HEK293 (cell line): ENCODE measurements around the gene PZP.

Experiments used
- CTCF ChIA-PET: fragments of 350-600 bp; formaldehyde crosslinking; extraction: SDS; loops from one replicate; lab custom pipeline; 2021; ENCODE audit warnings: antibody characterized with exemption; lab: Yijun Ruan, JAX
- POLR2A ChIA-PET: fragments of 300-600 bp; formaldehyde crosslinking; extraction: SDS; loops from one replicate; lab custom pipeline; 2020; ENCODE audit warnings: antibody characterized with exemption, inconsistent platforms; lab: Yijun Ruan, JAX
- H3K27ac ChIP-seq: fragments of 200-500 bp; sonication (Bioruptor generic); 2 replicates; pipeline ENCODE4 v1.5.1; 2014; ENCODE audit warnings: low read depth, low read length, control low read depth, inconsistent platforms; ENCODE audit errors: extremely low read depth
- H3K36me3 ChIP-seq, 2 experiments: fragments of 200-500 bp in 1 of 2; sonication (Bioruptor generic) in 1 of 2; 1 replicate in 1 of 2; 2 replicates in 1 of 2; pipeline ENCODE4 v1.5.1; 2014 to 2017; ENCODE audit warnings: inconsistent platforms in 2 of 2, low read length in 2 of 2; ENCODE audit not compliant: control insufficient read depth in 2 of 2, insufficient read depth in 1 of 2
- H3K4me1 ChIP-seq: fragments of 200-500 bp; sonication (Bioruptor generic); 2 replicates; pipeline ENCODE4 v1.5.1; 2014; ENCODE audit warnings: mild to moderate bottlenecking, low read length, inconsistent platforms; ENCODE audit not compliant: control insufficient read depth, insufficient read depth
- H3K4me3 ChIP-seq: 2 replicates; pipeline ENCODE4 v1.5.1; 2011; ENCODE audit warnings: low read depth, mild to moderate bottlenecking, control low read depth, low read length, moderate library complexity
- H3K9me3 ChIP-seq: fragments of 200-500 bp; sonication (Bioruptor generic); 2 replicates; pipeline ENCODE4 v1.5.1; 2014; ENCODE audit warnings: low read depth, low read length, inconsistent platforms; ENCODE audit not compliant: control insufficient read depth, insufficient read depth
- AEBP2 ChIP-seq: fragments of 450-650 bp; formaldehyde crosslinking; IDR thresholded peaks from 2 replicates; pipeline ENCODE4 v1.5.1; 2016; ENCODE audit warnings: missing biosample characterization, missing genetic modification characterization, borderline replicate concordance
- BCL11B ChIP-seq: fragments of 450-650 bp; formaldehyde crosslinking; IDR thresholded peaks from 2 replicates; pipeline ENCODE4 v1.5.1; 2016; ENCODE audit warnings: low read depth, missing biosample characterization, missing genetic modification characterization
- KLF16 ChIP-seq: fragments of 450-650 bp; formaldehyde crosslinking; IDR thresholded peaks from 2 replicates; pipeline ENCODE4 v1.5.1; 2017; ENCODE audit warnings: missing biosample characterization, missing genetic modification characterization
- KLF17 ChIP-seq: fragments of 450-650 bp; formaldehyde crosslinking; IDR thresholded peaks from 2 replicates; pipeline ENCODE4 v1.5.1; 2016; ENCODE audit warnings: missing biosample characterization, missing genetic modification characterization
- SP3 ChIP-seq: fragments of 450-650 bp; formaldehyde crosslinking; IDR thresholded peaks from 2 replicates; pipeline ENCODE4 v1.5.1; 2016; ENCODE audit warnings: missing biosample characterization, missing genetic modification characterization
- ZBTB11 ChIP-seq: fragments of 450-650 bp; formaldehyde crosslinking; conservative IDR thresholded peaks from 2 replicates; pipeline ENCODE4 v1.5.1; 2016; ENCODE audit warnings: low read depth, missing biosample characterization, missing genetic modification characterization
- ZFP69B ChIP-seq: fragments of 450-650 bp; formaldehyde crosslinking; IDR thresholded peaks from 2 replicates; pipeline ENCODE4 v1.5.1; 2016; ENCODE audit warnings: missing biosample characterization, missing genetic modification characterization
- ZNF239 ChIP-seq: fragments of 450-650 bp; formaldehyde crosslinking; IDR thresholded peaks from 2 replicates; pipeline ENCODE4 v1.5.1; 2016; ENCODE audit warnings: missing biosample characterization, missing genetic modification characterization
- ZNF423 ChIP-seq: fragments of 450-650 bp; formaldehyde crosslinking; IDR thresholded peaks from 2 replicates; pipeline ENCODE4 v1.5.1; 2016; ENCODE audit warnings: missing biosample characterization, missing genetic modification characterization
- ZNF510 ChIP-seq: fragments of 450-650 bp; formaldehyde crosslinking; IDR thresholded peaks from 2 replicates; pipeline ENCODE4 v1.5.1; 2018; ENCODE audit warnings: mild to moderate bottlenecking, missing genetic modification characterization, missing biosample characterization; ENCODE audit not compliant: insufficient replicate concordance
- ZNF518A ChIP-seq: fragments of 450-650 bp; formaldehyde crosslinking; conservative IDR thresholded peaks from 2 replicates; pipeline ENCODE4 v1.5.1; 2016; ENCODE audit warnings: low read depth, missing biosample characterization, missing genetic modification characterization
- ZSCAN30 ChIP-seq: fragments of 450-650 bp; IDR thresholded peaks from 2 replicates; pipeline ENCODE4 v1.5.1; 2018; ENCODE audit warnings: missing biosample characterization, mild to moderate bottlenecking, missing genetic modification characterization, moderate library complexity

PZP gene

GRCh38 chr12:9108504-9109212 is 99.5 kb downstream of the PZP start (continued):
- TF ChIP-seq ZNF518A = no peak
- no peak for TF ChIP-seq KLF16 (tag by site-specific recombination)
- no peak for TF ChIP-seq ZNF423 (tag by site-specific recombination)
- no peak for TF ChIP-seq ZNF239 (tag by site-specific recombination)
- TF ChIP-seq ZSCAN30 (tag by site-specific recombination) = no peak

DNA sequence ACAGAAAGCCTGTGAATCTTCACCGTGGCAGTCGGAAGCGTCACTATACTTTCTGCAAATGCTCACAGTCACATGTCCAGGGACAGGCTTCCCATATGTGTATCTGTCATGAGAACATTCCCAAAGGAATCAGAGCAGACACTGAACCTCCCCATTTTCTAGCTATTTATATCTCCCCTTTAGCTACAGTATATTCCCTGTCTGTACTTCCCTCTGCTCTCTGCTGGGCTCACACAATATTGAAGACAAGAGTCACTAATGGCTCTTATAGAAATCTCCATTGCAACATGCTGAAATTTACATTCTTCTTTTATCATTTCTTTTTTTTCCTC is 100.7 kb downstream of the PZP start:
- H3K4me3 ChIP-seq = no peak overlapping the region
- POLR2A ChIA-PET = no interaction called here
- no peaks in the 10 kb centered on the region for H3K36me3 ChIP-seq
- no peaks in the 10 kb centered on the region for H3K4me1 ChIP-seq
- H3K9me3 ChIP-seq = no peaks in the 10 kb centered on the region
- no peak overlapping the region for H3K27ac ChIP-seq
- TF ChIP-seq ZBTB11 (tag by site-specific recombination) (no peak), ZNF510 (tag by site-specific recombination) (no peak), KLF17 (no peak), SP3 (tag by site-specific recombination) (no peak), ZFP69B (tag by site-specific recombination) (no peak), BCL11B (tag by site-specific recombination) (no peak), AEBP2 (tag by site-specific recombination) (no peak)
- TF ChIP-seq, all 188 proteins: peak for 0
- CTCF ChIA-PET = no interaction called here
